ENCODE data around the gene SLC36A3.

Gene SLC36A3

DNA sequence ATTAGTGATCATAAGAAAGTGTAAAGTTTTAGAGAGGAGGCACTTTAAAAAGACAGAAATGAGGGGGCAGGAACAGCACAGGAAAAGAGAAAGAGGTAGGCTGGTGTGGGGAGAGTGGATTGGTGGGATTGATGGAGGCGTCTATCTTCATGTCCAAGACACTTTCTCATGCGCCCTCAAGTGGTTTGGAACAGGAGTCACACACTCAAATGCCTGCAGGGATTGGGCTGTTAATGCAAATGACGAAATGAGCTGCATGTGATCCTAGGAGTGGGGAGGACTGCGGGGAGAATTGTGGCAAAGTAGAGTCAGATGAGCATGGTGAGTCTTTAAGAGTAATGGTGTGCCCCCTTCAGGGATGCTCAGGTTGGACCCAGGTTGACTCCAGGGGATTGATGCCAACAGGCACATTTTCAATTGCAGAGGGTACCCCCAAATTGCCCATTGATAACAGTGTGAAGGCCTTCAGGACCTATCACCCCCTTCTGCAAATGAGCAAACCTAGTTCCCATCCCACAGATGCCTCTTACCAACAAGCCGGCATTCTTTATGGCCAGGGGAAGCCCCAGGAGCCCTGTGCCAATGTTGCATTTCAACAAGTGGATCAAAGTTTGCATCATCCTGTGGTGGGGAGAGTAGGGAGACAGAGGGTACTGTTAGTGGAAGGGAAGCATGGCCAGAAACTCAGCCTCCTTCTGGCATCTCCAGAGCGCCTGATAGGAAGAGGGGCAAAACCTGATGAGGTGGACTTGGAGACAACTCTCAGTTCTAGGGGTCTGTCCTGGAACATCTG, 5.3 kb downstream of the SLC36A3 start:
- no peak for DNase-seq

DNA sequence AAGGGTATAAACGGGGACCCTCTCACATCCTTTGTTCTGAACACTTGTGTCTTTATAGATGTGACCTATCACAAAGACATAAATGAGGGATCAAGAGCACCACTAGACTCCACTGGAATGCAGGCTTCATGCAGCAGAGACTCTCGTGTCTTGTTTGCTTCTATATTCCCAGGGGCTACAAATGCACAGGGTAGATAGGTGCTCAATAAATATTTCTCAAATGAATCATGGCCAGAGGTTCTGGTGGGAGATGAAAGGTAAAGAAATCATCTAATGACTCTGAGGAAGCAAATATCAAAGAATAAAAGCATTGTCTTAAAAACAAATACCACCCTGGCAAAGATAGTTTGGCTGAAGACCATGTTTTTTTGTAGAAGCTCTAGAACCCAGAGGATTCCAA, 6.6 kb downstream of the SLC36A3 start:
- no peak for DNase-seq

DNA sequence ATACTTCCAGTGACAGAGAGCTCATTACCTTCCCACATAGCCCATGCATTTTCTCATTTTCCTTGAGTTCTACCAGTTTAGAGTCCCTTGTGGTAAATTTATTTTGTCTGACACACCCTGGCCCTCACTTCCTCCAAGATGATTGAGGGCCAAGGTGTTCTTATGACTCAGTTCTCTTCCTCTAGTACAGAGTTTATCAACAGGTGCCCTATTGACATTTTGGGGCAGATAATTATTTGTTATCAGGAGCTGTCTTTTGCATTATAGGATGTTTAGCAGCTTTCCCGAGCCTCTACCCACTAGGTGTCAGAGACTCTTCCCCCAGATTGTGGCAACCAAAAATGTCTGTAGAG, 7.1 kb downstream of the SLC36A3 start:
- no peak for DNase-seq

DNA sequence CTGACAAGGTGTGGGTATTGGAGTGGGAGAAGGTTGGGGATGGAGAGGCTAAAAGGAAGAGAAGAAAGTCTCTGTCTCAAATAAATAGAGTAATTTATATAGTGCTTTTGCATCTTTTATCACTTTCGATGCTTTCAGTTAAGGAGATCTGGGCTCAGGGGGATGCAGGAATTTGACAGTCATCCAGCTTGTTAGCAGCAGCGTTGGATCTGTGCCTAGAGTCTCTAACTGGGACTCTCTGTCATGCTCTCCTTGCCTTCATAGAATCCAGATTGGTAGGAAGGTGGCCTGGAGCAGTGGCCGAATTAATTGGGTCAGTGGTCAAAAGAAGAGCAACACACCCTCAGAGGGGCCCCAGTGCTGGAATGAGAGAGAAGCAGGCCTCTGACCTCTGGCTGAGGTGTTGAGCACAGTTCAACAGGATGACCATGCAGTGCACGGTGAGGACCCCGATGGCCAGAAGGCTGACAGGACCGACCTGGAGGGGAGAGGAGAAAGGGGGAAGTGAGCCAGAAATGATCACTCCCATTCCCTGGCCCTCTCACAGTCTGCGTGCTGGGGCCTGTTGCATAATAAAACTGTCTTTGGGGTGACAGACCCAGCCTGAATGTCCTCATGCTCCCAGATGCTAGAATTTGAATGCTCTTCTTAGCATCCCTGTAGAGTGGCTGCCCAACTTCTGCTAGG, 7.6 kb downstream of the SLC36A3 start:
- no peak for DNase-seq

DNA sequence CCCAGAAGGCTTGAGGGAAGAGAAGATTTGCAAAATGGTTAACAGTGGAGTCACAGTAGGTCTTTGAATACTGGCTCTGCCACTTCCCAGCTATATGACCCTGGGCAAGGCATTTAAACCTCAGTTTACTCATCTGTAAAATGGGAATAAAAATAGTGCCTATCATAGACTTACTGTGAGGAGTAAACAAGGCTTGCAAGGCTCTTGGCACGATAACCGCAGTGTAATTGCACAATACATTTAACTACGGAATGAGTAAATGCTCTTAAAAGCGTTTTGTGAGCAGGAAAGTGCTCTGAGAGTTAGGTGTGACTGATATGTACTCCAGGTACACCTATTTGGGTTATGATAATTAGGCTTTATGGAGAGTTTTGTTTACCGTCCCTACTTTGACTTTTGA, 8.4 kb downstream of the SLC36A3 start:
- no peak for DNase-seq

- no peak for DNase-seq
Observed at GRCh38 chr5:151293624-151294023, 9.9 kb downstream of the SLC36A3 start.

DNA sequence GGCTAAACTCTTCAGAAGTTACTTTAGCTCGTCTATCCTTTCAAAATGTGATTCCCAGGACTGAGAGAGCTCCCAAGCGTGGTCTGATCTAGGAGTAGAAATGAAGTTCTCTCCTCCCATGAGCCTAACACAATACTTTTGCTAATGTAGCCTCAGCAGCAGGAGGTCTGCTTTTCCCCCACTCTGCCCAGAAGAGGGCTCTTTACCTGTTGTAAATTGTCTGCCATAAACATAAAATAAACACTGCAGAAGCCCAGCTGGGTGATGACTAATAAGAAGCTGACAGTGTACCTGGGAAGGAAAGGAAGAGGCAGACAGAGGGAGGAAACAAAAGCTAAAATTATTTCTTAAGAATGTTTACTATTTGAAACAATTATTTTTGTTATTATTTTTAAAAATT, 15.4 kb downstream of the SLC36A3 start:
- DNase-seq = no peak

DNA sequence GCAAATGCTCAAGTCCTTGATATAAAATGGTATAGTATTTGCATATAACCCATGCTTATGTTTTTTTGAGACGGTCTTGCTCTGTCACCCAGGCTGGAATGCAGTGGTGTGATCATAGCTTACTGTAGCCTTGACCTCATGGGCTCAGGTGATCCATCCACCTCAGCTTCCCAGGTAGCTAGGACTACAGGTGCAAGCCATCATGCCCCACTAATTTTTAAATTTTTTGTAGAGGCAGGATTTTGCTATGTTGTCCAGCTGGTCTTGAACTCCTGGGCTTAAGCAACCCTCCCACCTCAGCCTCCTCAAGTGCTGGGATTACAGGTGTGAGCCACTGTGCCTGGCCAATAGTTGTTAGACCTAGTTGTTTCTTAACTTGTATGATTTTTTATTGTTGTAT, 17.3 kb downstream of the SLC36A3 start:
- no peak for DNase-seq

- DNase-seq = no peak
Observed at GRCh38 chr5:151285683-151286082, 17.9 kb downstream of the SLC36A3 start.

DNA sequence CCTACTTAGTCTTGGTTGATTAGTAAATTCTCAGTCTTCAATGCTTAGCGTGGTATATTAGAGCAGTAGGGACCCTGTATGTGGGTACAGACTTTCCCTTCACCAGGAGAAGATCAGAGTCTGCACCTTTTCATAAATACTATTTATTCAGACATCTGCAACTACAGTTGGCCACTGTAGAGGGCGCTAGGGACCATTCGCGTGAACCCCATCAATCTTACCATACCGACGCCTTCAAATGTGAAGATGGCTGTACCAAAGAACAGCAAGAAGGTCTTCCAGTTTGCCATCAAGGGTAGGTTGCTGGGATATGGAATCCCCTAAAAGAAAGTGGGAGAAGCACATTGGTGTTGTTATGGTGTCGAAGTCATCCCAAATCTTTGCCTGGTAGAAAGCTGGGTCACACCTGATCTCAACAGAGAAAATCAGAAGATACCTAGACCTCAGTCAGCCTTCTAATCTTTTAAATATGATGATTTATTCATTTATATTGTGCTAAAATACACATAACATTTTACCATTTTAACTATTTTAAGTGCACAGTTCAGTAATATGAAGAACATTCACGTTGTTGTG, 19.1 kb downstream of the SLC36A3 start:
- DNase-seq = no peak

- DNase-seq = no peak
Observed at GRCh38 chr5:151283120-151283825, 20.3 kb downstream of the SLC36A3 start.

DNA sequence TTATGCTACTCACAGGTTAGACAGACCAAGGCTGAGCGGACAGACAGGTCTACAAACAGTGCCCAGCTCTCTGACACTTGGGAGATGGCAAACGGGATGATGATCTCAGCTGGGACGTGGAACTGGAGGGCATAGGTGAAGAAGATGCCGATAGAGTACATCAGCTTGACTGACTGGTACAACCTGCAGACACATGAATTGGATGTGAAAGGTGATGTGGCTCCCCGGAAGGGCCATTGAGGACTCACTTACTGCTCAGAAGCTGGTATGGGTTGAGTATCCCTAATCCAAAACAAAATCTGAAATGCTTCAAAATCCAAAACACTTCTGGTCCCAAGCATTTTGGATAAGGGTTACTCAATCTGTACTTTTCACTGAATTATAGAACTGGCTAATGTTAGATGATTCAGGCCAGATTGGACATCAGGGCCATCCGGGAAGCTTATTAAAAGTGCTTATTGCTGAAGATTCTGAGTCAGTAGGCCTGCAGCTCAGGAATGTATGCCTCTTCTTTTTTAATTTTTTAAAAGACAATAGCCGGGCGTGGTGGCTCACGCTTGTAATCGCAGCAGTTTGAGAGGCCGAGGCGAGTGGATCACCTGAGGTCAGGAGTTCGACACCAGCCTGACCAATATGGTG, 22.4 kb downstream of the SLC36A3 start:
- no peak for DNase-seq

DNA sequence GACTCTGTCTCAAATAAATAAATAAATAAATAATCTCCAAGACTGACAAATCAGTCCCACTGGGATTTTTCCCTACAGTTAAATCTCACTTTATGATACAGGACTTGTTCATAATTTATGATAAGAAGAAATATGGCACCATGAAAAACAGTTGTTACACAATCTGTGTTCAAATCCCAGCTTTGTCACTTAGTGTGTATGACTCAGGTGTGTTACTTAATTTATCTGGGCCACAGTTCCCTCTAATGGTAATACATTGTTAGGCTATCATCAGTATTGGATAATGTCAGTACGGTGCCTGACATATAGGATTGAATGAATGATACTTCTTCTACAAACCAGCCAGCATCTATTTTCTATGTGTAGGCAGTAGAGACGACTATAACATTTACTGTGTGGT, 23.1 kb downstream of the SLC36A3 start:
- DNase-seq = no peak

DNA sequence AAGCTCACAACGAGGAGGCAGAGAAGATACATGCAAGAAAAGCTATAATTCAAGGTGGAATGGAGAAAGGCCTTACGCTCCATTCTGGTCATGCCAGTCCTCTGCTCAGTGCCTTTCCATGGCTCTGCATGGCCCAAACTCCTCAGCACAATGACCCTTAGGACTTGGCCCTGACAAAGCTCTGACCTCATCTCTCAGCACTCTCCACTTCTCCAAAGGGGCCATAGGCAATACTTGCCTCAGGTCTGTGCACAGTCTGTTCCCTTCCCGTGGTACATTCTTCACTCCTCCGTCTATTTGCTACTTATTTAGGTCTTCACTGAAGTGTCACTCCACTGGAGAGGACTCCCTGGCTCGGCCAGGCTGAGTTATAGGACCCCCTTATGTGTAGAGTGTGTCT, 24.7 kb downstream of the SLC36A3 start:
- no peak for DNase-seq

DNA sequence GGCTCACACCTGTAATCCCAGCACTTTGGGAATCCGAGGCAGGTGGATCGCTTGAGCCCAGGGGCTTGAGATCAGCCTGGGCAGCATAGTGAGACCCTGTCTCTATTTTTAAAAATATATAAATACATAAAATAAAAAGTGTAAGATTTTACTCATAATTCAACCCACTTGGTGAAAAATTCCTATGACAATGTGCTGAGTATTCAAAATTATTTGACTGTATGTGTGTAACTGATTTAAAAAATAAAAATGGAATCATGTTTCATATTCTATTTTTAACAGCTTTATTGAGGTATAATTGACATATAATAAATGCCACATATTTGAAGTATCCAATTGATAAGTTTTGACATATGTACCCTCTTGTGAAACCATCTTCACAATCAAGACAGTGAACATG, 27.8 kb downstream of the SLC36A3 start:
- no peak for DNase-seq

DNA sequence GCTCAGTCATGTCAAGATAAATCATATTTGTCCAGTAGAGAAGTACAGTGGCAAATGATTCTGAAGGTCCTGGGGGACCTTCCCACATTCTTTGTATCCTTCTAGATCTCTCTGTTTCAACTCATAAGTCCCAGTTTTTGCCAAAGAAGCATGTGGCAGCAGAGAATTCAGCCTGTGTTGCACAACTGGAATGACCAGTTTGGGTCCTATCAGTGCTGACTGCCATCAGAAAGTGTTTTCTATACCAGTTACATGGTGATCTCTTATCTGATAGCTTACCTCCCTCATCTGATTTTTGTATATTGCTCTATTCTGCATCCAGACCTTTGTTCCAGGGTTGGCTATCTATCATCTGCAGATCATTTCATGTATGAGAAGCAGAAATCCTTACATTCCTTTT, 28.9 kb downstream of the SLC36A3 start:
- no peak for DNase-seq

DNA sequence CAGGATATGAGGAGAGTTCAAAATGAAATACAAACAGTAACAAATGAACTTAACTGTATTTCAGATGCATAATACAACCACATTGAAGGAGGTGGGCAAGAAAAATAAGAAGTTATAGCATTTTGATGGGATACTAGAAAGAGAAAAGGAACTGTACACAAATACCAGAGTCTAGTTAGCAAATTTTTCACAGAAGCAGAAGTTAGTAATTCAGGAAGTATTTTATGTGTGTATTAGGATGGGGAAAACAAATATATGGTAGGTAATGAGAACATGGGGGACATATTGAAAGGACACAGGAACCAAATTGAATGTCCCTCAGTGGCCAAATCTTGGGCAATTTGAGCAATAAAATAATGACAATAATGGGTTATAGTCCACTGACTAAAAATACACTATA, 32.2 kb downstream of the SLC36A3 start:
- DNase-seq = no peak

- no peak for DNase-seq
Observed at GRCh38 chr5:151270599-151270998, 33.0 kb downstream of the SLC36A3 start.

- no peak for DNase-seq
Observed at GRCh38 chr5:151267491-151268260, 35.9 kb downstream of the SLC36A3 start.

DNA sequence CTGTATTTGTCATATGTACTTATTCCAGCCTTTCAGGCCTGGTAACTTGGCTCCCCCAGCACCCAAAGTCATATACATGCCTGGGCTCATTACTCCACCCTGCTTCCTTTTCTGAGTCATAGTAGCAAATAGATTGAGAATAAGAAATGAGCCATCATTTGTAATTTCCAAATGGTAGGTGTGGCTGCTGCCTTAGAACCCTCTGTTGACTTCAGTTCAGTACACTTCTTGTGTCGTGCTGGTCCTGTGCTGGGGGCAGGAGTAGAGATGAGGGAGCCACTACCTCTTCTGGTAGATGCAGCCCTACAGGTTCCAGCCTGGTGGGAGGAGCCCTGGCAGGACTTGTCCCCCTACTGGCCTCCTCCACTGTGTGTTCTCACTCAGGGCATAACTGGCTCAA, 39.5 kb downstream of the SLC36A3 start:
- DNase-seq = no peak

DNA sequence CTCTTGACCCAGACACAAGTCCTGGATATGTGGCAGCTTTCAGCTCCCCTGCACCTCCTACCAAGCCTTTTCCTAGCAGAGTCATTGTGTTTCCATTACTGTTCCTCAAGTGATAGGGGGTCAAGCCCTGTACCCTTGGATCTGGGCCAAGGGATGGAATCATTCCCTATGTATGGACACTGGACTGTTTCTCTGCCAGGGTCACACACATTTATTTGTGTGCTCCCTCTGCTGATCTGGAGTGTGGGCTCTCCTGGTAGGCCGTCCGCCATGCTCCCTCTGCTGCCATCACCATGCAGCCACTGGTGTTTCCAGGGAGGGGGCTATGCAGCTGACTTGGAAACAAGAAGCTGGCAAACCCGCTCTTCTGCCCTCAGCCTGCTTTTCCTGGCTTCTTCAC, 41.0 kb downstream of the SLC36A3 start:
- no peak for DNase-seq

- no peak for DNase-seq
Observed at GRCh38 chr5:151259931-151260330, 43.6 kb downstream of the SLC36A3 start.

GRCh38 chr5:151258816-151259215, 44.8 kb downstream of the SLC36A3 start:
- DNase-seq = no peak

Measured in activated CD4-positive, alpha-beta T cell treated with anti-CD3 and anti-CD28 coated beads, Interleukin-2, amount 50 U/mL, for 4 hours (primary cell).